HCT116 (cell line): Measurements from ENCODE around the gene LSS.

ENCODE experiments used
- POLR2A ChIP-seq: IDR thresholded peaks from 2 replicates; pipeline ENCODE4 v1.7.0; 2011; ENCODE audit warnings: borderline replicate concordance; ENCODE audit not compliant: insufficient read depth, insufficient read length; ENCODE audit errors: extremely low read depth
- ZBTB33 ChIP-seq: IDR thresholded peaks from 2 replicates; pipeline ENCODE4 v1.6.1; 2011; ENCODE audit warnings: mild to moderate bottlenecking, low read length, moderate library complexity; ENCODE audit not compliant: insufficient replicate concordance; ENCODE audit errors: extremely low read depth
- TF ChIP-seq, protein P1 (sequence below), 3 experiments: fragments of 200-600 bp in 1 of 3; sonication (generic) in 1 of 3; IDR thresholded peaks in 2 of 3; conservative IDR thresholded peaks in 1 of 3; 2 replicates each; pipeline ENCODE4 v1.5.1; 2012 to 2017; ENCODE audit warnings: low read depth in 2 of 3, low read length in 2 of 3, antibody characterized with exemption in 1 of 3, borderline replicate concordance in 1 of 3, control low read depth in 1 of 3, mild to moderate bottlenecking in 1 of 3, mixed read lengths in 1 of 3, mixed run types in 1 of 3, moderate library complexity in 1 of 3; ENCODE audit not compliant: insufficient read depth in 1 of 3

GRCh38 chr21:46245213-46245915 lies 16.8 kb upstream of the LSS start:
- TF ChIP-seq, protein P1, sequence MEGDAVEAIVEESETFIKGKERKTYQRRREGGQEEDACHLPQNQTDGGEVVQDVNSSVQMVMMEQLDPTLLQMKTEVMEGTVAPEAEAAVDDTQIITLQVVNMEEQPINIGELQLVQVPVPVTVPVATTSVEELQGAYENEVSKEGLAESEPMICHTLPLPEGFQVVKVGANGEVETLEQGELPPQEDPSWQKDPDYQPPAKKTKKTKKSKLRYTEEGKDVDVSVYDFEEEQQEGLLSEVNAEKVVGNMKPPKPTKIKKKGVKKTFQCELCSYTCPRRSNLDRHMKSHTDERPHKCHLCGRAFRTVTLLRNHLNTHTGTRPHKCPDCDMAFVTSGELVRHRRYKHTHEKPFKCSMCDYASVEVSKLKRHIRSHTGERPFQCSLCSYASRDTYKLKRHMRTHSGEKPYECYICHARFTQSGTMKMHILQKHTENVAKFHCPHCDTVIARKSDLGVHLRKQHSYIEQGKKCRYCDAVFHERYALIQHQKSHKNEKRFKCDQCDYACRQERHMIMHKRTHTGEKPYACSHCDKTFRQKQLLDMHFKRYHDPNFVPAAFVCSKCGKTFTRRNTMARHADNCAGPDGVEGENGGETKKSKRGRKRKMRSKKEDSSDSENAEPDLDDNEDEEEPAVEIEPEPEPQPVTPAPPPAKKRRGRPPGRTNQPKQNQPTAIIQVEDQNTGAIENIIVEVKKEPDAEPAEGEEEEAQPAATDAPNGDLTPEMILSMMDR (IDR thresholded peaks at IDR 0.05 in 2 of 3, conservative IDR thresholded peaks at IDR 0.05 in 1 of 3; ENCODE audit: borderline replicate concordance in 1 of 3, insufficient read depth in 1 of 3, low read depth in 2 of 3, low read length in 2 of 3) = peak in 1 of 3 experiments; percentile 14; a peak in 1 of 6 replicates
- no peak for TF ChIP-seq ZBTB33
- no peak for TF ChIP-seq POLR2A
